Stimulated activated CD8-positive, alpha-beta memory T cell treated with anti-CD3 and anti-CD28 coated beads, Interleukin-4, amount 100 ng/mL, for 4 hours (primary cell): ENCODE results near the gene GPAM.
"Not testable (repeated sequence)": the region's sequence is repeated elsewhere in the genome, so short reads cannot be mapped to it uniquely, and the experiment has no call there.

Source experiments
- DNase-seq, 2 donors: peaks; one replicate each; pipeline ENCODE4 v3.0.0-alpha.2; 2020; ENCODE audit warnings: low read depth in 2 of 2, low spot score in 1 of 2

GPAM gene

DNA sequence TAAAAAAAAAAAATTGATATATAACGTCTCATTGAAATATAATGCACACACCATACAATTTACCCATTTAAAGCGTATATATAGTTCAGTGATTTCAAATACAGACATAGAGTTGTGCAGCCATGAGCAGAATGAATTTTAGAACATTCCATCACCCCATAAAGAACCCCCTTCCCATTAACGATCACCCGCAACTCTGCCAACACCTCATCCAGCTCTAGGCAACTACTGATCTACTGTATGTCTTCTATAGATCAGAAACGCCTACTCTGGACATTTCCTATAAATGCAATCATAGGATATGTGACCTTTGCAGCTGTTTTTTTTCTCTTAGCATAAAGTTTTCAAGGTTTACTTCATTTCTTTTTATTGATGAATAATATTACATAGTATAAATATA lies 33.4 kb upstream of the GPAM start:
- DNase-seq, result no peak

DNA sequence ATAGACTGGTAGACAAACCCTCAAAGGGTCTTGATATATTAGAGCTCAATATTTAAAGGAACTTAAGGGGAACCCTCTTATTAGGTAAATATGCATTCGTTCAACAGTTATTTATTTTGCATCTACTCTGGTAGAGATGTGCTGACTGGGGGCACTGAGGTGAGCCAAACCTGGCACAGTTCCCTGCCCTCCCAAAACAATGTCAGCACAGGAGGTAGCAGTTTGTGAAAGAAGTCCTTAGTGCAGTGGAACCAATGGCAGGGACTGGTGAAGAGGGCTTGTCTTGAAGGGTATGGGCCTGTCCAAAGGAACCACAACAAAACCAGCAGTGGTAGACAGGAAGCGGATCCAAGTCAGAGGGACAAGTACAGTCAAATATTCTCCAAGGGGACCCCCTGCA lies 32.6 kb upstream of the GPAM start:
- no peak for DNase-seq

DNA sequence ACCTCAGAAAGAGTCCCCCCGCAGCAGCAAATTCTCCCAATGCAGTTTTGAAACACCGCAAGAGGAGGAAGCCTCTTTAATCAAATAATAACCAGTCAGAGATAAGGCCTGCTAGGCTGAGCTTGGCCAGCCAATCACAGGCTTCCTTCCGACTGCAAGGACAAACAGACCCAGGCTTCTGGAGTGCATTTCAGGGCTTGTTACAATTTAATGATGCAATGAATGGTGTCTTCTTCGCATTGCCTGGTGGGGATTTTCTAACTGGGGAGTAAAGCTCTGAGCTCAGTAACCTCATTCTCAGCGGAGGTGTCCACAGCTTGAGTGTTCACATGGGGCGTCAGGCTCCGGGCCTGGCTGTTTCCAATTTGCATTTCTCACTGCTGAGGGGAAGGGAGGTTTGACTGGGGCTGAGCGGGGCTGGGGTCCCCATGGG lies 31.8 kb upstream of the GPAM start:
- DNase-seq, result no peak

DNA sequence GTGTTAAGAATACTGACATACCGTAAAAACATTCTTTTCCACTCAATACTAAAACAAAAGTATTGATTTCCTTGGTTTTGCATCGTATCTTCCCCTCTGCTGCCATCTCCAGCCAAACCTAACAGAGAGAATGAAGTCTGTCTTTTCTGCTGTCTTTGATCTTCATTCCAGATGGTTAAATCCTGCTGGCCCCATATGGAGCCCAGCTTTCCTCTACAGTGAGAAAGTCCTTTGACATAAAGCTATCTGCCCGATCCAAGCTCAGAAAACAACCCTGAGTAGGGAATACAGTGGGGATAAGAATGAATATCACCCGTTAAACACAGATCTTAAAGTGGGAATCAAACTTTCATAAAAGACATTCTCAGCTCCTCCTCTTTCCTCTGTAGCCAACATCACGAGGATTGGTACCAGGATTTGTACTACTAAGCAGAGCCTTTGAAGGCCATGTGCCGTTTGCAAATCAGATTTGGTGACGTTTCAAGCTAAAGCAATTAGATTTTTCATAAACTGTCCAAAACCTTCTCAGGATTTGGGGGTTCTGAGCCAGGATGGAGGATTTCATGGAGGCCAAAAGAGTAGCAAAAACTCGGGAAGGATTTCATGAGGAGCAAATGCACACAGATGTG lies 30.8 kb upstream of the GPAM start:
- no peak for DNase-seq

DNA sequence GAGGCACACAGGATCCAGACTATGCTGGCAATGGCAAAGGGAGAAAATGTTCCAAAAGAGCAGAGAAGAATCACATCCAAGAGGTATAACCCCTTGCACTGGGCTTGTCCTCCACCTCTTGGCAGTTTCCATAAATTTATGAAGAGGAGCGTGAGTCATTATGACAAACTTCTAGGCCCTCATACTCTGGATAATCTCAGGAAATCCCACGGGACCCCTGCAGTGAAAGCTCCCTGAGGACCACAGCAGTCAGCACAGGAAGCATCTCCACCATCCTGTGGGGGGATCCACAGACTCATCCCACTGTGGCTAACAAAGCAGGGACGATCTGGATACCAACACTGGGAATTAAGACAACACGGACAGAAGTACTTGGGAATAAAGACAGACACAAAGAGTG lies 30.3 kb upstream of the GPAM start:
- DNase-seq, result no peak

DNA sequence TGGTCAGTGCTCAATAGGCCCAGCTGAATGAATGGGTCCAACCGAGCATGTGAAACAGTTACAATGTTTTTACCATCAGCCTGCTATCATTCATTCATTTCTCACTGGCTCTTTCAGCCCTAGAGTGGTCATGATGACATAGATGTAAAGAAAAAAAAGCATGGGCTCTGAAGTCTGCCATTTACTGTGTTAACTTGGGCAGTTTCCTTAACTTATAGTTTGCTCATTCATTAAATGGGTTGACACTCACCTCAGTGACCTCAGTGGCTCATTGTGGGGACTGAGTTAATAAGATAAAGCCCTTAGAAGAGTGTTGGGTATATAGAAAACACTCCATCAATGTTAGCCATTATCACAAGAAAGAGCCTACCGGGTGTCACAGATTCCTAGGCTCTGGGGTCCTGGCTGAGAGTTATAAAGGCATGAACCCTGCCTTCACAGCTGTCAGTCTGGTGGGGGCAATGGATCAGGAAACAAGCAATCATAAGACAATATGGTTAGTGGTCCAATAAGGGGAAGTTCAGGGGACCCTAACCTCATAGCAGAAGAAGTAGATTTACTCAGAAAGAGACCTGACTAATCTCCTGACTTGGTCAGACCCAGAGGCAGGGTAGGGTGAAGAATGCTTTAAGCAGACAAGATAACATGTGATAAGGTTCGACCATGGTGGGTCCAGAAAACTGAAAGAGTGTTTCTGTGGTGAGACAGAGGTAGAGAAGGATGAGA lies 29.7 kb upstream of the GPAM start:
- no peak for DNase-seq

DNA sequence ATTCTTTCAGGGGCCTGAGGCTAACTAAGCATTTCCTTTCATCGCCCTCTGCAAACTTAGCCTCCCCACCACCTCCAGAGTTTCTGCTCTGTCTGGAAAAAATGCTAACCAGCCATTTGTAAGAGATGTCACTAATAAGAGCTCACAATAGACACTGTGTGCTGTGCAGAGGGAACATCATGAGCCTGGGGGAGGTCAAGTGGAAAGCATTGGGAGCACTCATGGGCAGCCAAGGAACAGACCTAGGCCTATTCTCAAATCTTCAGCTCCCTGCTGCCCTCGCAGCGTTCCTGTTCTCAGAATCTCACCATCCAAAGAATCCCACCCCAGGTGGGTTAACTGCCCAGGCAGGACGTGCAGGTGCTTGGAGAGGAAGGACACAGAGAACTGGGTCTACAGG lies 27.1 kb upstream of the GPAM start:
- DNase-seq, result no peak

DNA sequence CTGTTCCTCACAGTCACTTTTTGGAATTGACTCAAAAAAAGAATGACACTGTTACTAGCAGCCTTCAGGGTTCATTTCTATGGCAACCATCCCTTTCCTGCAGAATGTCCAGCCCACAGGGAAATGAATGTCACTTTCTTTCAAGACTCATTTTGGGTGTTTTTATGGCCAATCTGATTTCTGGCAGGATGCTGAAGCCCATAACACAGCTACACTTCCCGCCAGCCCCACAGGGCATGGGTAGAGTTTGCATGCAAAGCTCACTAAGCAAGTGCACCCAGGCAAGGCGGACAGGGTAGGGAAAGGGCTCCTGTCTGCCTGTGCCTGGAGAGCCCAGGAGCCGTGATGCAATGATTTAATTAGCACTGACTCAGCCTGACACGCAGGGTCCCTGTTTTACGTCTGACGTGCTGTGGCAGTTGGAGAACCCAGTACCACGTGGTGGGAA lies 26.1 kb upstream of the GPAM start:
- DNase-seq, result no peak

DNA sequence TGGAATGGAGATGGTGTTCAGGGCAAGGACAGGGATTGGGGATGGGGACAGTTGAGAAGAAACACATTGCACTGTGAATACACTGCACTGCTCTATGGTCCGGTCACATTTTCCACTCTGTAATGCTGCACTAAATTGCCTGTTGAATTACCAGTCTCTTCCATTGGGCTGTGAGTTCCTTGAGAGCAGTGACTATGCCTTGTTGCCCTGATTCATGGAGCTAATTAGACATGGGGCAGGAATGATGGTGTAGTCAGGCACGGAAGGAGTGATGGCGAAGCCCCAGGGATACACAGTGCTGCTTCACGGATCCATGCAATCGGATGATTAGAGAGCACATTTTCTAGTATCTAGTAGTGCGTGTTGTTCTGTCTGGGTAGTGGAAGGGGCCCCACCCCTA lies 25.4 kb upstream of the GPAM start:
- no peak for DNase-seq

DNA sequence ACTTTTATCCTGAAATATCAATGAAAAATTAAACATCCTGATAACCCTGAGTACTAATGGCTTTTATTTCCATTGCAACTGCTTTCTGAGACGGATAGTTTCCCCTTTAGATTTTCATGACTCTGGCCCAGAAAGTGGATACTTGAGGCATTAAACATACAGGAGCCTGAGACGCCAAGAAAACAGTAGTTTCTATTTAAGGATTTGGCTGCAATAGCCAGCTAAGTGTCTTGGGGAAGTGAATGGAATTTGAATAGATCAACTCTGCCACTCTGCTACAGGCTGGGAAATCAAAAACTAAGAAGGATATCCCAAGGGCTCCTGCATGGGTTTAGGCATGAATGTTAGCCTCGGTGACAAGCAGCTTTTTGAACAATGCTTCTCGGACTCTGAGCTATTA lies 24.7 kb upstream of the GPAM start:
- no peak for DNase-seq

DNA sequence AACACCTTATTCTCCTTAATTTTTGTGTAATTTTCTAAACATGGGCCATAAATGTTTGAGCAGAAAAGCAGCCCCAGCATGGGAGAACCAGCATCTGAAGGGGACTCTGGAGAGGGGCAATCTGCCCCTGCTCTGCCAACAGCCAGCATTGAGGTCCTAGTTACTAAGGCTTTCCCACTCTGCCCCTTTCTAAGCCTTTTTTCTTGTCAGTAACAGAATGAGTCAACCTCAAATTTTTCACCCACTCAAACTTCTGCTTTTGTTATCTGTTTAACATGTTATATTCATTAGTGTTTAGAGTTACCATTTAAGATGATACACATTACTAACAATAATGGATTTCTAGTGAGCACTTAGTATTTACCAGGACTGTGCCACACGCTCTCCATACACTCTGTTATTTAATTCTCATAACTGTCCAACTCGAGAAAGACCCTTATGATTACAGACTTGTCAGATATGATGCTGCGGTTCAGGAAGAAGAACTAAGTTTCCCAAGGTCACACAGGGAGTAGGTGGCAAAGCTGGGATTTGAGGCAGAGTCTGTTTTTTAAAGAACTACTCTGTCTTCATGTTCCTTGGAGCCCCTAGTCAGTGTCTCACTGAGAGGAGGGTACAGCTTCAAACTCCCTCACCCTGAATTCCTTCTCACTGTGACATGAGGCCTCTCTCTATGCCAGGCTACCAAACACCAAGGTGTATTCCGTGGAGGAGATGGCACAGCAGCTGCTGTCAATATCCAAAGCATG lies 19.9 kb upstream of the GPAM start:
- no peak for DNase-seq

DNA sequence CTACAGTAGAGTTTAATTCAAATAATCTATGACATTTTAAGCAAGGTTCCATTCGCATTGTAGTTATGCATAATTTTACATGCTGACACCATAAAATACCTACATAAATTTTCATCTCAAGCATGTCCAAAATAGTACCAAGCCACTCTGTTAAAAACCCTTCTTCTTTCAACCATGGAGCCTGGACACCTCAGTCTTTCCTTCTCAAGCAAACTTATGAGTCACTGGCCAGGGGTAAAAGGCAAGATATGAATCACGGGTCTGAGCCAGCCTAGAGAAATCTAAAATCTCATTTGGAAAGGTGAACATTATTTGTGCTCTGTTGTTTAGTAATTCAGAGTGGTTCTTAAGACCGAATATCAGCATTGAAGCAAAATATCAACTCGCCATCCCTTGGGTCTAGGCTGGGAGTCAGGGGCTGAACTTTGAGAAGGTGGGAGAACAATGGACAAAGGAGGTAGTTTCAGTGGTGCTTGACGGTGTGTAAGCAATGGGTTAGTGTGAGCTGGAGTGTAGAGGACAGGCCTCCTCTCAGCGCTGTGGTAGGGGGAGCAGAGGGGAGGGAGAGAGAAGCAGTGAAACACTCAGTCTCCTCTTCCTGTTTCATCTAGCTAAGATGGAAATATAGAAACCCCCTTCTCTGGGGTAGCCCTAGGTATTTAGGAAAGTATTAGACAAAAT lies 19.1 kb upstream of the GPAM start:
- DNase-seq, result no peak

DNA sequence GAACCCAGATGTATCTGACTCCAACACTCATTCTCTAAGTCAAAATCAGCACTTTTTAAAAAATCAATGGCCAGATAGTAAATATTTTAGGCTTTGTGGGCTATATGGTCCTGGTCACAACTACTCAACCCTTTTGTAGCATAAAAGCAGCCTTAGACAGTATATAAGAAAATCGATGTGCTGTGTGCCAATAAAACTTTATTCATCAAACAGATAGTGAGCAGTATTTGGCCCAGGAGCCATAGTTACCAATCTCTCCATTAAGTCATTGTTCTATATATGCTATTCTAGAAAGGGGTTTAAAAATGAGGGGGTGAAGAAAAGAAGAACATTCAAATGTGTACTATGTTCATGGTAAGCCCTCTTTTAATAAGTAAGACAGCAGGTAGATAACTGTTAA lies 18.5 kb upstream of the GPAM start:
- no peak for DNase-seq

DNA sequence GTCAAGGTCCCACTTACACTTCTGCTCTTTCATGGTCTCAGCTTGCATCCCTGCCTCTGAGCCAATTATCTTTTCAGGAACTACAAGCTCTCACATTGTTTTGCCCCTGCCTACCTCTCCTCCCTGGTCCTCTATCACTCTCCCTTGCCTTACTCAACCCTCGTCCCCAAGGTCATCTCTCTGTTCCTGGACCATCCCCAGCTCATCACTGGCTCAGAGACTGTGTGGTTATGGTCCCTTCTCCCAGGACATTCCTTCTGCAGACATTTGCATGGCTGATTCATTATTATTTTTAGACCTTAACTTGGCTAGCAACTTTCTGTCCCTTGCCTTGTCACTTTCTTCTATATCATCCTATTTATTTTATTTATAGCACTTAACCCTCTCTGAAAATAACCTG lies 17.8 kb upstream of the GPAM start:
- no peak for DNase-seq

DNA sequence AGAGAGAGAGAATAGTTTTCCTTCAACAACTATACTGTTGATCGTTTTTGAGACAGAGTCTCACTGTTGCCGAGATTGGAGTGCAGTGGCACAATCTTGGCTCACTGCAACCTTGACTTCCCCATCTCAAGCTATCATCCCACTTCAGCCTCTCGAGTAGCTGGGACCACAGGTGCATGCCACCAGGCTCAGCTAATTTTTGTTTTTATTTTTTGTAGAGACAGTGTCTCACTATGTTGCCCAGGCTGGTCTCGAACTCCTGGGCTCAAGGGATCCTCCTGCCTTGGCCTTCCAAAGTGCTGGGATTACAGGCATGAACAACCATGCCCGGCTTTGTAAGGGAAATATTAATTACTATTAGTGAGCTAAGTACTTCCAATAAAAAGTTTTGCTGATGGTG lies 16.7 kb upstream of the GPAM start:
- not testable (repeated sequence) for DNase-seq

DNA sequence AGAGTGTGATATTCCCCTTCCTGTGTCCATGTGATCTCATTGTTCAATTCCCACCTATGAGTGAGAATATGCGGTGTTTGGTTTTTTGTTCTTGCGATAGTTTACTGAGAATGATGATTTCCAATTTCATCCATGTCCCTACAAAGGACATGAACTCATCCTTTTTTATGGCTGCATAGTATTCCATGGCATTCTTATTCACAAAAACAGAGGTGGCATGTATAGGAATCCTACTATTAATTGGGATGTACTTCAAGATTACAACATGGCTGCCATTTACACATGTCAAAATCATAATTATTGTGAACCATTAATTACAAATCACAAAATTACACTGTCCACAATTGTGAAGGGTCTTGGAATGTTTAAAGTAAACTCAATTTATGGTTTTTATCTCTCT lies 14.1 kb upstream of the GPAM start:
- DNase-seq, result not testable (repeated sequence)

DNA sequence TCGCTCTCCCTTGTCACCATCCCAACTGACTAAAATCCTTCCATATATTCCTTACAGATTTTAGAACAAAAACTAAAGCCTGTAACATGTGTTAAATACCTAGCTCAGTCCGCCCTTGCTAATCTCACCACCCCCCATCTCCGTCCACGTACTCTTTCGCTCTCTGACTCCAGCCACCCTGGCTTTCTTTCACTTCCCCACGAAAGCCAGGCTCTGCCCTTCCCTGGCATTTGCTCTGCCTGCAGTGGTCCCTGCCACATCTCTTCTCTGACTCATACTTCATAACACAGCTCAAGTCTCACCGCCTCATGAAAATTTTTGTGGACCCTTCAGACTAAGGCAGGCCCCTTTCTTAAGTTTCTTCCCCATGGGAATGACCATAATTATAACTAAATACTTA lies 11.7 kb upstream of the GPAM start:
- DNase-seq, result no peak

DNA sequence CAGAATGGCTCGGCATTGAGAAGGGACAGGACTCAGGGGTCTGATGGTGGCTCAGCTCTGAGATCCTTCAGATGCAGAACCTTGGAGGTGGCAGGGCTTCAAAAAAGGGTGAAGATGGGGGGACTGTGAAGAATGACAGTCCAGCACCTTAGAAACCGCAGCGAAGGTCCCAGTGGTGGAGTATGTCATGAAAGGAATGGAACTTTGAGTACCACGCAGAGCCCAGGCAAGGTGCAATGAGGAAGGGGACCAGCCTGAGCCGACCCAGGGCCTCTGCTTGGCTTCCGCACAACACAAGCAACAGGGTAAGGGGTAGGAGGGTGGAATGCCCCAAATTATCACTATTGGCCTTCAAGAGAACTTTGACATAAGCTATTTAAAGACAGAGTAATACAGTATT lies 8.2 kb upstream of the GPAM start:
- no peak for DNase-seq

DNA sequence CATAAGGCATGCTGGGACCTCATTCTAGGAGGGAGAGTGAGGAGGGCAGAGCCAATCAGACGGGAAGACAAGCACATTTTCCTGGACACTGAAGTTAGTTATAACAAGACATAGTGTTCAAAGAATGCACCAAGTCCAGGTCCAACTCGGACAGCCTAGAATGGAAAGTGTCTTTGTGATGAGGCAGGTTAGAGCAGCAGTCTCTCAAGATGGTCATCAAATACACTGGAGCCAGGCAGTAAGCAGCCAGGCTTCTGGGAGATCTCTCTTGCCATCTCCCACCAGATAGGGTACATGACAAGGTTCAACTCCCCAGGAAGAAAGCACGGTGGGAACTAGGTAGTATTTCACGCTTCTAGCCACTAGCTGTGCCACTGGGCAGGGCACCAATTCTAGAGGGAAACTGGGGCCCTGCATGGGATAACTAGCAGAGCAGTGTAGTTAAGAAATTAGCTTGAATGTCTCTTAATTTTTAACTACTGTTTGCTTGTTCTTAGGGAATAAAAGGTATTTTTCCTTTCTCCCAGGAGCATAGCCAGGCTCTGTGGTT lies 7.6 kb upstream of the GPAM start:
- no peak for DNase-seq

DNA sequence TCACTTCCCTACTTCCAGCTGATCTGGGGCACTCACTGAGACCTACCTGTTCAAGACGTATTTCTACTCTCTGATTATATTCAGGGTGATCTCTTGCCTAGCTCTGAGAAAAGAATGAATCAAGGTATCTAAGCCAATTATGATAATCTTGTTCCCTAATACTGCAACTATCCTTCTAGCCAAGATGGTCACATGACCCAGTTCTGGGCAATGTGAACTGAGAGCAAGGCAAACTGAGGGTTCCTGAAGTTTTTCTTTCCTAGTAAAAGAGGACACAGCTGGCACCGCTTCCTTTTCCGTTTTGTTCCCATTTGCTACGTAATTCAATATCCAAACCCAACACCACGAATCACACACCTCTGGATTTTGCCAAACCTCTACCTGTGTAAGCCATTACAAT lies 5.9 kb upstream of the GPAM start:
- no peak for DNase-seq

DNA sequence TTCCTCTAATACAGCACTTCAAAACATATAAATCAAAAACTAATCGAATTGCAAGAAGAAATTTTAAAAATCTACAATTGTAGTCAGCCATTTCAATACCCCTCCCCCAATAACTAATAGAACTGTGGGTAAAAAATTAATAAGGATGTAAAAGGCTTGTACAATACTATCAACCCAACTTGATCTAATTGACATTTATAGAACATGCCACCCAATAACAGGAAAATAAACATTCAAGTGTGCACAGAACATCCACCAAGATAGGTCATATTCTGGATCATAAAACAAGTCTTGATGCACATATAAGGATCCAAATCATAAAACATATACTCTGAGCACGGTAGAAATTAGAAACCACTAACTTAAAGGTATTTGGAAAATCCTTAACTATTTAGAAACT lies 4.0 kb upstream of the GPAM start:
- no peak for DNase-seq

DNA sequence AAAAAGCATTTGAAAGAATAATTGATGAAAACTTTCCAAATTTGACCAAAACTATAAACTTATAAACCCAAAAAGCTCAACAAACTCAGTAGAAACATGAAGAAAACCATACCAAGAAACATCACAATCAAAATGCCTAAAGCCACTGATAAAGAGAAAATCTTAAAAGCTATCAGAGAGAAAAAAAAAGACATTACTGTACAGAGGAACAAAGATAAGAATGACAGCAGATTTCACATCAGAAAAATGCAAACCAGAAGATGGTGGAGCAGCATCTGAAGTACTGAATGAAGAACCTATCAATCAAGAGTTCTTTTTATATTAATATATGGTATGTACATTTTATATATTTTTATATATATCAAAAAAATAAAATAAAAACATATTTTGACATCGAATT lies 2.4 kb upstream of the GPAM start:
- no peak for DNase-seq
